ENCODE measurements around the gene PEX26. TPM values are rescaled to one million over a fixed set of nuclear protein-coding genes. Genes with fewer than 3 reads are reported as not detected.

PEX26 gene
- total and polyA plus RNA-seq, 2 of the 13 experiments (the other 11 are each of a cell fraction or from before 2014, with no cell fraction given) = 10.6 to 25.1 TPM

GRCh38 chr22:18064636-18065035 is 13.2 kb upstream of the PEX26 start:
- no TSS peak for BruUV-seq (replicated peaks)
- CTCF ChIA-PET (ENCODE audit: low intra/inter-chr PET ratio, low total read pairs) = no interaction called here
- DNase-seq (ENCODE audit: low spot score) = no peak
- POLR2A ChIA-PET = interaction anchor here (0.6 to 2.8 kb wide), 3 partner anchors 9 to 20 kb away, joined by 3 to 13 read pairs (median 6); partner anchors contain the start of gene PEX26
- no peak overlapping the region for H2AFZ ChIP-seq (ENCODE audit: low read length)
- TF ChIP-seq ZNF564 (CRISPR knock-in tag; IDR thresholded peaks at IDR 0.05) = no peak
- no peak for TF ChIP-seq SPEN (CRISPR knock-in tag; IDR thresholded peaks at IDR 0.05; ENCODE audit: low read depth)
- TF ChIP-seq ZSCAN25 (CRISPR knock-in tag; IDR thresholded peaks at IDR 0.05) = no peak
- no peak for TF ChIP-seq ARID5B (CRISPR knock-in tag; IDR thresholded peaks at IDR 0.05)
- TF ChIP-seq MBNL3 (CRISPR knock-in tag; conservative IDR thresholded peaks at IDR 0.05) = no peak
- TF ChIP-seq ZNF773 (CRISPR knock-in tag; IDR thresholded peaks at IDR 0.05; ENCODE audit: borderline replicate concordance) = no peak
- no peak for TF ChIP-seq ZBTB42 (CRISPR knock-in tag; IDR thresholded peaks at IDR 0.05)
- no peak for TF ChIP-seq ZNF569 (CRISPR knock-in tag; IDR thresholded peaks at IDR 0.05; ENCODE audit: borderline replicate concordance)
- no peak for TF ChIP-seq SIN3B (IDR thresholded peaks at IDR 0.05; ENCODE audit: low read length)
- TF ChIP-seq PATZ1 (CRISPR knock-in tag; IDR thresholded peaks at IDR 0.05) = no peak
- no peak for TF ChIP-seq ZNF205 (CRISPR knock-in tag; IDR thresholded peaks at IDR 0.05)
- TF ChIP-seq TAF1 (CRISPR knock-in tag; IDR thresholded peaks at IDR 0.05) = no peak
- TF ChIP-seq RXRB (CRISPR knock-in tag; IDR thresholded peaks at IDR 0.05; ENCODE audit: borderline replicate concordance) = no peak
- TF ChIP-seq NFKBIZ (CRISPR knock-in tag; IDR thresholded peaks at IDR 0.05) = no peak
- no peak for TF ChIP-seq ZNF724P (CRISPR knock-in tag; IDR thresholded peaks at IDR 0.05; ENCODE audit: borderline replicate concordance)
- TF ChIP-seq CEBPZ (IDR thresholded peaks at IDR 0.05; ENCODE audit: low read length) = no peak
- no peak for ATAC-seq
- no peak for FAIRE-seq
- H3K27me3 ChIP-seq (ENCODE audit: control insufficient read depth in 1 of 2, insufficient read depth in 2 of 2, low read length in 2 of 2) = no peaks in the 10 kb centered on the region
- H3K36me3 ChIP-seq (replicated peaks in 1 of 2; ENCODE audit: control insufficient read depth in 1 of 2, insufficient read depth in 2 of 2, low read length in 2 of 2) = no peaks in the 10 kb centered on the region
- H3K4me2 ChIP-seq (ENCODE audit: low read depth, low read length) = no peak overlapping the region
- peaks cover 74% of the 10 kb centered on the region for H3K4me1 ChIP-seq (ENCODE audit: insufficient read depth, low read length)
- H3K79me2 ChIP-seq (ENCODE audit: insufficient read depth, low read length) = no peaks in the 10 kb centered on the region
- no peaks in the 10 kb centered on the region for H4K20me1 ChIP-seq (ENCODE audit: insufficient read depth, low read length)
- in situ Hi-C loops (cut with HindIII; ENCODE audit: extremely low pct_ligation_motif_present, low pct_unique_long_range_greater_than_20kb) (no loop called here), intact Hi-C loops (cut with micrococcal nuclease; ENCODE audit: unreplicated experiment) (no loop called here)
- no peak overlapping the region for H3K4me3 ChIP-seq (replicated peaks in 1 of 3; ENCODE audit: insufficient read depth in 1 of 3, low read depth in 2 of 3, low read length in 3 of 3)
- no peak overlapping the region for H3K27ac ChIP-seq (ENCODE audit: extremely low read length, insufficient read depth, low read length)
- H3K9me3 ChIP-seq (ENCODE audit: low read length) = no peaks in the 10 kb centered on the region
- 74% methylated on average over 7 of the region's 7 CpGs for WGBS (ENCODE audit: low lambda C conversion rate)
- H3K9ac ChIP-seq (ENCODE audit: insufficient read depth, low read depth, low read length) = no peak overlapping the region
